WTC11 (cell line): ENCODE results near the gene UPF2.

Experiments
- CREB1 ChIP-seq: sonication (generic); formaldehyde crosslinking; IDR thresholded peaks from 2 replicates; pipeline ENCODE4 v1.8.0; 2023; ENCODE audit warnings: mild to moderate bottlenecking, missing genetic modification reagents
- CTCF ChIP-seq: fragments of 200-600 bp; IDR thresholded peaks from 2 replicates; pipeline ENCODE4 v1.8.0; 2022; ENCODE audit warnings: antibody characterized with exemption
- FOXJ3 ChIP-seq: sonication (generic); formaldehyde crosslinking; IDR thresholded peaks from 2 replicates; pipeline ENCODE4 v1.9.0; 2021; ENCODE audit warnings: missing genetic modification reagents, mild to moderate bottlenecking, borderline replicate concordance
- NFYB ChIP-seq: sonication (generic); formaldehyde crosslinking; conservative IDR thresholded peaks from 2 replicates; pipeline ENCODE4 v1.8.0; 2022; ENCODE audit warnings: low read depth, missing genetic modification reagents
- NR2C2 ChIP-seq: sonication (generic); formaldehyde crosslinking; IDR thresholded peaks from 2 replicates; pipeline ENCODE4 v1.8.0; 2022; ENCODE audit warnings: mild to moderate bottlenecking, missing genetic modification reagents
- ZNF532 ChIP-seq: fragments of 250-450 bp; sonication (Bioruptor Pico); IDR thresholded peaks from 2 replicates; pipeline ENCODE4 v1.9.0; 2021; ENCODE audit warnings: mild to moderate bottlenecking, borderline replicate concordance

- TF ChIP-seq CTCF (no peak), ZNF532 (no peak), FOXJ3 (no peak), NFYB (CRISPR knock-in tag) (no peak), CREB1 (CRISPR knock-in tag) (no peak), NR2C2 (CRISPR knock-in tag) (no peak)
Measured at GRCh38 chr10:12073526-12073925, 30.9 kb upstream of the UPF2 start.
